Tibial nerve (tissue), 4 donors: ENCODE results near the gene BTRC. TPM values are rescaled to one million over a fixed set of nuclear protein-coding genes. Genes with fewer than 3 reads are reported as not detected.
"Not testable (repeated sequence)": the region's sequence is repeated elsewhere in the genome, so short reads cannot be mapped to it uniquely, and the experiment has no call there.

Experiments
- DNase-seq, 2 donors: peaks; one replicate each; pipeline ENCODE4 v3.0.0-alpha.2; 2019; ENCODE audit warnings: low spot score in 2 of 2
- H3K27ac ChIP-seq, 4 donors: fragments of 200-600 bp; sonication (generic) in 3 of 4; one replicate each; pipeline ENCODE4 v1.5.1; 2017 to 2019; ENCODE audit warnings: mild to moderate bottlenecking in 1 of 4
- H3K27me3 ChIP-seq, 2 donors: fragments of 200-600 bp; sonication (generic) in 1 of 2; one replicate each; pipeline versions ENCODE4 v1.5.1 to v1.6.0; 2017 to 2019
- H3K36me3 ChIP-seq, 3 donors: fragments of 200-600 bp; sonication (generic); one replicate each; pipeline ENCODE4 v1.5.1; 2018 to 2019
- H3K4me1 ChIP-seq, 4 donors: fragments of 200-600 bp; sonication (generic) in 3 of 4; one replicate each; pipeline ENCODE4 v1.5.1; 2017 to 2019
- H3K4me3 ChIP-seq, 4 donors: fragments of 200-600 bp; sonication (generic) in 3 of 4; one replicate each; pipeline ENCODE4 v1.5.1; 2017 to 2019; ENCODE audit warnings: mild to moderate bottlenecking in 1 of 4, moderate library complexity in 1 of 4
- H3K9me3 ChIP-seq, 4 donors: fragments of 200-600 bp; sonication (generic) in 3 of 4; one replicate each; pipeline ENCODE4 v1.5.1; 2017 to 2019
- EP300 ChIP-seq, 2 donors: sonication (generic); formaldehyde crosslinking; IDR thresholded peaks; one replicate each; pipeline ENCODE4 v1.6.1; 2017; ENCODE audit warnings: antibody characterized with exemption in 2 of 2, mild to moderate bottlenecking in 1 of 2
- POLR2A ChIP-seq, 2 donors: fragments of 450-650 bp; IDR thresholded peaks; one replicate each; pipeline ENCODE4 v1.6.1; 2017; ENCODE audit warnings: antibody characterized with exemption in 2 of 2, mild to moderate bottlenecking in 2 of 2, moderate library complexity in 2 of 2
- WGBS, 2 donors: methylation state at CpG; one replicate each; pipeline ENCODE4 v1.1.5; 2018; 5-methylcytosine and 5-hydroxymethylcytosine counted together
- total RNA-seq, 4 donors: library from RNA; depleted of rRNA; stranded (reverse); fragments of >200 nt; gene quantifications; one replicate each; pipeline ENCODE4 v1.1.0, GENCODE V29; 2016
- TF ChIP-seq, protein P1 (sequence below), 5 experiments: fragments of 200-600 bp in 3 of 5; fragments of 450-650 bp in 2 of 5; sonication (generic) in 3 of 5; IDR thresholded peaks; one replicate each; pipeline ENCODE4 v1.5.1; 2016 to 2019; ENCODE audit warnings: antibody characterized with exemption in 5 of 5, mild to moderate bottlenecking in 3 of 5, moderate library complexity in 2 of 5

Gene BTRC
- total RNA-seq, 4 donors from 2014 or later: 7.9 to 14.2 (median 8.8) TPM

DNA sequence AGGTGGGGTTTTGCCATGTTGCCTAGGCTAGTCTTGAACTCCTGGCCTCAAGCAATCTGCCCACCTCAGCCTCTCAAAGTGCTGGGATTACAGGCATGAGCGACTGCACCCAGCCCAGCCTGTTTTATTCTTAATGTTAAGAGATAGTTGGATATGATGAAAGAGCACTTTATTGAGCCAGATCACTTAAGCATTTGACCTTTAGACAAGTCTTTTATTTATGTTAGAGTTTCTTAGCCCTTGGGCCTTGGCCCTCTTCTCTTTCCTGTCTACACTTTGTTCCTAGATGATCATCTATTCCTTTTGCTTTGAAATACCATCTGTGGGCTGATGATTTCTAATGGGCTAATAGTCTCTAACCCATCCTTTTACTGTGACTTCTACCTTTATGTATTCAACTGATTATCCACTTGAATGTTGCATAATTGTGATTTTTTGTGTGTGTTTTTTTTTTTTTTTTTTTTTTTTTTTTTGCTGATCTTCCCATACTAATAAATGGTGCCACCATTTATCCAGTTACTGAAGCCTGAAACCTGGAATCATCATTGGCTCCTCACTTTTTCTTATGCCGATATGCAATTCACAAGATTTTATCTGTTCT, 34.8 kb downstream of the BTRC start:
- TF ChIP-seq POLR2A (IDR thresholded peaks at IDR 0.05): no peak
- no peak for TF ChIP-seq EP300 (IDR thresholded peaks at IDR 0.05)
- TF ChIP-seq, protein P1, sequence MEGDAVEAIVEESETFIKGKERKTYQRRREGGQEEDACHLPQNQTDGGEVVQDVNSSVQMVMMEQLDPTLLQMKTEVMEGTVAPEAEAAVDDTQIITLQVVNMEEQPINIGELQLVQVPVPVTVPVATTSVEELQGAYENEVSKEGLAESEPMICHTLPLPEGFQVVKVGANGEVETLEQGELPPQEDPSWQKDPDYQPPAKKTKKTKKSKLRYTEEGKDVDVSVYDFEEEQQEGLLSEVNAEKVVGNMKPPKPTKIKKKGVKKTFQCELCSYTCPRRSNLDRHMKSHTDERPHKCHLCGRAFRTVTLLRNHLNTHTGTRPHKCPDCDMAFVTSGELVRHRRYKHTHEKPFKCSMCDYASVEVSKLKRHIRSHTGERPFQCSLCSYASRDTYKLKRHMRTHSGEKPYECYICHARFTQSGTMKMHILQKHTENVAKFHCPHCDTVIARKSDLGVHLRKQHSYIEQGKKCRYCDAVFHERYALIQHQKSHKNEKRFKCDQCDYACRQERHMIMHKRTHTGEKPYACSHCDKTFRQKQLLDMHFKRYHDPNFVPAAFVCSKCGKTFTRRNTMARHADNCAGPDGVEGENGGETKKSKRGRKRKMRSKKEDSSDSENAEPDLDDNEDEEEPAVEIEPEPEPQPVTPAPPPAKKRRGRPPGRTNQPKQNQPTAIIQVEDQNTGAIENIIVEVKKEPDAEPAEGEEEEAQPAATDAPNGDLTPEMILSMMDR (IDR thresholded peaks at IDR 0.05): no peak
- Histone ChIP-seq H3K9me3 (no peaks in the 10 kb centered on the region), H3K27ac (no peak overlapping the region), H3K4me3 (no peak overlapping the region), H3K27me3 (no peaks in the 10 kb centered on the region), H3K4me1 (peaks cover 0 to 12% (median 0%) of the 10 kb centered on the region in 4 donors), H3K36me3 (no peaks in the 10 kb centered on the region)
- WGBS, 2 donors: 77 to 83% methylated on average over 2 of the region's 2 CpGs
- no peak for DNase-seq

DNA sequence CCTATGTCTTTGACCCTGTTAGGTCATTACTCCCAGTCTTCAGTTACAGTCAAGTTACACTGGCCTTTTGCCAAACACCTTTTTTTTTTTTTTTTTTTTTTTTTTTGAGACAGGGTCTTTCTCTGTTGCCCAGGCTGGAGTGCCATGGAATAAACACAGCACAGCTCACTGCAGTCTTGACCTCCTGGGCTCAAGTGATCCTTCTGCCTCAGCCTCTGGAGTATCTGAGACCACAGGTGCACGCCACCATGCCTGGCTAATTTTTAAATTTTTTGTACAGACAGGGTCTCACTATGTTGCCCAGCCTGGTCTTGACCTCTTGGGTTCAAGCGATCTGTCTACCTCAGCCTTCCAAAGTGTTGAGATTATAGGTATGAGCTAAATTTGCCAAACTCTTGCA, 35.6 kb downstream of the BTRC start:
- WGBS, 2 donors: 97 to 100% methylated on average over 2 of the region's 2 CpGs
- H3K4me1 ChIP-seq: peaks cover 0 to 12% (median 0%) of the 10 kb centered on the region in 4 donors
- H3K4me3 ChIP-seq: not testable (repeated sequence)

DNA sequence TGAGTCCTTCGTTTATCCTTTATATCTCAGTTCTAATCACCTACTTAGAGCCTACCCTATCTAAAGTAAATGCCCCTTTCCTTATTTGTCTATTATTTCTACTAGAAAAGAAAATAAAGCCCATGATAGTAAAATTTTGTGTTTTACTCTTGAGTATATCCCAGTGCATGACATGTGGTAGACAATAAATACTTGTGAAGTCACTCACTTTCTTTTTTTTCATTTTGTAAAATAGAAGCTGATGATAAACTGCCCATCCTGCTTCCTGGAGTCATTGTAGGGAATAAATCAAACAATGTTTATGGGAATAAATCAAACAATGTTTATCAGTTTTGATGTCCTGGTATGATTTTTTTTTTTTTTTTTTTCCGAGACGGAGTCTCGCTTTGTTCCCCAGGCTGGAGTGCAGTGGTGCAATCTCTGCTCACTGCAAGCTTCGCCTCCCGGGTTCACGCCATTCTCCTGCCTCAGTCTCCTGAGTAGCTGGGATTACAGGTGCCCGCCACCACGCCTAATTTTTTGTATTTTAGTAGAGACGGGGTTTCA, 36.1 kb downstream of the BTRC start:
- H3K27me3 ChIP-seq: no peaks in the 10 kb centered on the region
- no peaks in the 10 kb centered on the region for H3K36me3 ChIP-seq
- 93 to 95% methylated on average over 10 of the region's 10 CpGs for WGBS, 2 donors
- H3K27ac ChIP-seq: no peak overlapping the region
- H3K9me3 ChIP-seq: no peaks in the 10 kb centered on the region
- TF ChIP-seq POLR2A (IDR thresholded peaks at IDR 0.05): no peak
- TF ChIP-seq, protein P1 (IDR thresholded peaks at IDR 0.05): no peak
- TF ChIP-seq EP300 (IDR thresholded peaks at IDR 0.05): no peak
- DNase-seq: no peak
- H3K4me1 ChIP-seq: peaks cover 0 to 12% (median 0%) of the 10 kb centered on the region in 4 donors
- no peak overlapping the region for H3K4me3 ChIP-seq

More for the DNA sequence above, 35.6 kb downstream of the BTRC start:
- H3K9me3 ChIP-seq, H3K27me3 ChIP-seq, H3K27ac ChIP-seq, DNase-seq, H3K36me3 ChIP-seq: not testable (repeated sequence)

DNA sequence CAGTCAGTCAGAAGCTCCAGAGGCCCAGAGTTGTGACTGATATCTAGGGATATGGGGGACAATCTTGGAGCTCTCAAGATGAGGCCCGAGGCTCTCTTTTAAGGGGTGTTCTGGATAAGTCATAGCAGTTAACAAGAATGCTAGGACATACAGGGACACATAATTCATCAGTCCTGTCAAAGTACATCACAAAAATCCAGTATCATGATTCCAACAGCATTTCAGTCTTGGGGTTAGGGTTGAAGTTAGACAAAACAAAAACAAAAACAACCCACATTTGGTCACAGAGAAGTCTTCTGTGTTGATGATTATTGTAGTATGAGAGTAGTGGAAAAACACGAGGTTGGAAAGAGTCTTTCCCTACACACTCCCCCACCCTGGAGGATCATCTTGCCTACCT, 39.4 kb downstream of the BTRC start:
- Histone ChIP-seq H3K27me3 (no peaks in the 10 kb centered on the region), H3K4me3 (no peak overlapping the region), H3K4me1 (peaks cover 0 to 4% (median 0%) of the 10 kb centered on the region in 4 donors), H3K36me3 (no peaks in the 10 kb centered on the region), H3K9me3 (no peaks in the 10 kb centered on the region), H3K27ac (no peak overlapping the region)
- TF ChIP-seq POLR2A (IDR thresholded peaks at IDR 0.05): no peak
- TF ChIP-seq EP300 (IDR thresholded peaks at IDR 0.05): no peak
- TF ChIP-seq, protein P1 (IDR thresholded peaks at IDR 0.05): no peak
- no peak for DNase-seq
- WGBS, 2 donors: 69 to 73% methylated on average over 2 of the region's 2 CpGs

DNA sequence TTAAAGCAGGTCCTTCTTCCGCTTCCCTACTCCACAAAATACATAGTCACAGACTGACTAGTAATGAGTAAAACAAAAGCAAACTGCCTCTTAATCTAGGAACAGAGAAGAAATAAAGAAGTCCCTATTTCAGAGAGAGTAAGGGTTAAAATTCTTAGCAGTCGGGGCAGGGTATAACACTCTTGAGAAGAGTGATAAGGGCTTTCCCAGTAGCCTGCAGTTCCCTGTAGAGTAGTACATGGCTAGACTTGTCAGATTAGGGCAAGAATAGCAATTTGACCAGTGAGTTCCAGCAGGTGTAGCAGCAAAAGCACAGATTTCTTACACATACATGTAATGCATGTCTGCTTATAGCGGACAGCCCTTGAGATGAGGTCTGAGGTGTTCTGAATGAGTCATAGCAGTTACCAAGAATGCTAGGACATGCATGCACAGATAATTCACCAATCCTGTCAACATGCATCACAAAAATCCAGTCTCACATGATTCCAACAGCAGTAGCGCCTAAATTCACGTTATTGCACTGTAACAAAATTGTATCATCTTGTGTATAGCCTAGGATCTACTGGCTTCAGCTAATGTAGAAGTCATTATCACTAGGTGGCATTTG, 40.7 kb downstream of the BTRC start:
- H3K4me3 ChIP-seq: no peak overlapping the region
- H3K4me1 ChIP-seq: no peaks in the 10 kb centered on the region
- DNase-seq: no peak
- H3K9me3 ChIP-seq: no peaks in the 10 kb centered on the region
- H3K27me3 ChIP-seq: no peaks in the 10 kb centered on the region
- TF ChIP-seq POLR2A (IDR thresholded peaks at IDR 0.05) (no peak), EP300 (IDR thresholded peaks at IDR 0.05) (no peak)
- TF ChIP-seq, protein P1 (IDR thresholded peaks at IDR 0.05): no peak
- 84 to 89% methylated on average over 5 of the region's 5 CpGs for WGBS, 2 donors
- no peak overlapping the region for H3K27ac ChIP-seq
- no peaks in the 10 kb centered on the region for H3K36me3 ChIP-seq
